SK-N-SH treated with all-trans-retinoic acid at 6 μM for 48 hours (cell line): Measurements from ENCODE around the gene NAA15.

Source experiments
- ATAC-seq: fragments of 200-7000 bp; cut with Tn5 transposase; 3 replicates; pipeline ENCODE4 v1.9.1; 2020; ENCODE audit warnings: mild to moderate bottlenecking, moderate library complexity
- ARNTL ChIP-seq: fragments of 450-650 bp; formaldehyde crosslinking; IDR thresholded peaks from 2 replicates; pipeline ENCODE4 v1.5.0; 2020; ENCODE audit warnings: low read depth, mild to moderate bottlenecking, moderate library complexity, borderline replicate concordance
- BACH2 ChIP-seq: fragments of 250-450 bp; sonication (Bioruptor Pico); IDR thresholded peaks from 2 replicates; pipeline ENCODE4 v1.9.0; 2021; ENCODE audit warnings: mild to moderate bottlenecking, borderline replicate concordance
- GLIS3 ChIP-seq: fragments of 250-450 bp; sonication (Bioruptor Pico); IDR thresholded peaks from 2 replicates; pipeline ENCODE4 v1.5.0; 2020; ENCODE audit warnings: mild to moderate bottlenecking, moderate library complexity
- ISL1 ChIP-seq: fragments of 250-450 bp; sonication (Bioruptor Pico); IDR thresholded peaks from 2 replicates; pipeline ENCODE4 v2.1.2; 2022; ENCODE audit warnings: mild to moderate bottlenecking, moderate library complexity
- OSR1 ChIP-seq: fragments of 250-450 bp; sonication (Bioruptor Pico); IDR thresholded peaks from 2 replicates; pipeline ENCODE4 v1.8.0; 2022; ENCODE audit warnings: moderate library complexity, mild to moderate bottlenecking, inconsistent platforms
- PPARA ChIP-seq: fragments of 250-450 bp; sonication (Bioruptor Pico); IDR thresholded peaks from 2 replicates; pipeline ENCODE4 v1.5.0; 2020; ENCODE audit warnings: mild to moderate bottlenecking, borderline replicate concordance
- RARB ChIP-seq: fragments of 250-450 bp; sonication (Bioruptor Pico); IDR thresholded peaks from 2 replicates; pipeline ENCODE4 v1.8.0; 2021; ENCODE audit warnings: mild to moderate bottlenecking, moderate library complexity
- SNAI2 ChIP-seq: fragments of 250-450 bp; sonication (Bioruptor Pico); IDR thresholded peaks from 2 replicates; pipeline ENCODE4 v1.5.0; 2020; ENCODE audit warnings: mild to moderate bottlenecking, moderate library complexity
- TOX ChIP-seq: fragments of 250-450 bp; sonication (Bioruptor Pico); IDR thresholded peaks from 2 replicates; pipeline ENCODE4 v1.8.0; 2021; ENCODE audit warnings: mild to moderate bottlenecking, moderate library complexity, borderline replicate concordance
- ZC3H10 ChIP-seq: fragments of 250-450 bp; sonication (Bioruptor Pico); IDR thresholded peaks from 2 replicates; pipeline ENCODE4 v1.5.1; 2021; ENCODE audit warnings: mild to moderate bottlenecking, moderate library complexity
- ZFP3 ChIP-seq: fragments of 250-450 bp; sonication (Bioruptor Pico); IDR thresholded peaks from 2 replicates; pipeline ENCODE4 v1.5.0; 2020; ENCODE audit warnings: mild to moderate bottlenecking, moderate library complexity
- ZFP30 ChIP-seq: fragments of 450-650 bp; formaldehyde crosslinking; IDR thresholded peaks from 2 replicates; pipeline ENCODE4 v1.5.0; 2022; ENCODE audit warnings: mild to moderate bottlenecking, moderate library complexity
- ZNF70 ChIP-seq: fragments of 450-650 bp; formaldehyde crosslinking; IDR thresholded peaks from 2 replicates; pipeline ENCODE4 v1.5.0; 2020; ENCODE audit warnings: mild to moderate bottlenecking, moderate library complexity
- ZNF8 ChIP-seq: fragments of 450-650 bp; formaldehyde crosslinking; IDR thresholded peaks from 2 replicates; pipeline ENCODE4 v1.5.0; 2020; ENCODE audit warnings: mild to moderate bottlenecking, moderate library complexity
- TF ChIP-seq, protein P1 (sequence below): fragments of 250-450 bp; sonication (Bioruptor Pico); IDR thresholded peaks from 2 replicates; pipeline ENCODE4 v1.5.1; 2021; ENCODE audit warnings: mild to moderate bottlenecking, moderate library complexity
- TF ChIP-seq, protein P2 (sequence below): fragments of 250-450 bp; sonication (Bioruptor Pico); IDR thresholded peaks from 2 replicates; pipeline ENCODE4 v1.5.1; 2020; ENCODE audit warnings: low read depth, mild to moderate bottlenecking, moderate library complexity
- TF ChIP-seq, protein P3 (sequence below): fragments of 250-450 bp; sonication (Bioruptor Pico); IDR thresholded peaks from 2 replicates; pipeline ENCODE4 v1.8.0; 2021; ENCODE audit warnings: low read depth, mild to moderate bottlenecking, moderate library complexity, borderline replicate concordance
- TF ChIP-seq, protein P4 (sequence below): fragments of 250-450 bp; sonication (Bioruptor Pico); IDR thresholded peaks from 2 replicates; pipeline ENCODE4 v1.5.0; 2020; ENCODE audit warnings: mild to moderate bottlenecking, moderate library complexity

The NAA15 gene

GRCh38 chr4:139266583-139267257, 34.6 kb upstream of the NAA15 start:
- peak; percentile 93 for ATAC-seq
- TF ChIP-seq ISL1 (CRISPR knock-in tag): peak; percentile 73
- TF ChIP-seq, protein P1, sequence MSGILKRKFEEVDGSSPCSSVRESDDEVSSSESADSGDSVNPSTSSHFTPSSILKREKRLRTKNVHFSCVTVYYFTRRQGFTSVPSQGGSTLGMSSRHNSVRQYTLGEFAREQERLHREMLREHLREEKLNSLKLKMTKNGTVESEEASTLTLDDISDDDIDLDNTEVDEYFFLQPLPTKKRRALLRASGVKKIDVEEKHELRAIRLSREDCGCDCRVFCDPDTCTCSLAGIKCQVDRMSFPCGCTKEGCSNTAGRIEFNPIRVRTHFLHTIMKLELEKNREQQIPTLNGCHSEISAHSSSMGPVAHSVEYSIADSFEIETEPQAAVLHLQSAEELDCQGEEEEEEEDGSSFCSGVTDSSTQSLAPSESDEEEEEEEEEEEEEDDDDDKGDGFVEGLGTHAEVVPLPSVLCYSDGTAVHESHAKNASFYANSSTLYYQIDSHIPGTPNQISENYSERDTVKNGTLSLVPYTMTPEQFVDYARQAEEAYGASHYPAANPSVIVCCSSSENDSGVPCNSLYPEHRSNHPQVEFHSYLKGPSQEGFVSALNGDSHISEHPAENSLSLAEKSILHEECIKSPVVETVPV: no peak

DNA sequence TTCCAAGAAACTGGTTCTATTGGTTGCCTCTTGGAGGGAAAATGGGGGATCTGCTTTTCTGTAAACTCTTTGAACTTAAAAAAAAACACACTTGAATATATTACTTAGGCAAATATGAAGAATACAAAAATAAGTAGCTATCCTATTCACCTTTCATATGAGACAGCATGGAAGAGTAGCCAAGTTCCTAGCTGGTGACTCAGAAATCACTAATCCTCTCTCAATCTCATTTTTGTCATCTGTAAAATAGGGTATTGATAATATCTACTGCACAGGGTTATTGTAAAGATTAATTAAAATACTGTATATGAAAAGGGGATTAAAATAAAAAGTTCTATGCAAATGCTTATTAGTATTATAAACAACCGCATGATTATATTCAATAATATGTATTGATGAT, 34.0 kb upstream of the NAA15 start:
- peak; percentile 44 for ATAC-seq
- TF ChIP-seq, protein P2, sequence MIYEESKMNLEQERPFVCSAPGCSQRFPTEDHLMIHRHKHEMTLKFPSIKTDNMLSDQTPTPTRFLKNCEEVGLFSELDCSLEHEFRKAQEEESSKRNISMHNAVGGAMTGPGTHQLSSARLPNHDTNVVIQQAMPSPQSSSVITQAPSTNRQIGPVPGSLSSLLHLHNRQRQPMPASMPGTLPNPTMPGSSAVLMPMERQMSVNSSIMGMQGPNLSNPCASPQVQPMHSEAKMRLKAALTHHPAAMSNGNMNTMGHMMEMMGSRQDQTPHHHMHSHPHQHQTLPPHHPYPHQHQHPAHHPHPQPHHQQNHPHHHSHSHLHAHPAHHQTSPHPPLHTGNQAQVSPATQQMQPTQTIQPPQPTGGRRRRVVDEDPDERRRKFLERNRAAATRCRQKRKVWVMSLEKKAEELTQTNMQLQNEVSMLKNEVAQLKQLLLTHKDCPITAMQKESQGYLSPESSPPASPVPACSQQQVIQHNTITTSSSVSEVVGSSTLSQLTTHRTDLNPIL (CRISPR knock-in tag): no peak
- TF ChIP-seq ISL1 (CRISPR knock-in tag) (0 out of 2 replicates have a peak, but pooled peaks have one; percentile 22), ZFP3 (CRISPR knock-in tag) (no peak), BACH2 (CRISPR knock-in tag) (no peak), RARB (CRISPR knock-in tag) (no peak), OSR1 (CRISPR knock-in tag) (no peak)
- TF ChIP-seq, protein P3, sequence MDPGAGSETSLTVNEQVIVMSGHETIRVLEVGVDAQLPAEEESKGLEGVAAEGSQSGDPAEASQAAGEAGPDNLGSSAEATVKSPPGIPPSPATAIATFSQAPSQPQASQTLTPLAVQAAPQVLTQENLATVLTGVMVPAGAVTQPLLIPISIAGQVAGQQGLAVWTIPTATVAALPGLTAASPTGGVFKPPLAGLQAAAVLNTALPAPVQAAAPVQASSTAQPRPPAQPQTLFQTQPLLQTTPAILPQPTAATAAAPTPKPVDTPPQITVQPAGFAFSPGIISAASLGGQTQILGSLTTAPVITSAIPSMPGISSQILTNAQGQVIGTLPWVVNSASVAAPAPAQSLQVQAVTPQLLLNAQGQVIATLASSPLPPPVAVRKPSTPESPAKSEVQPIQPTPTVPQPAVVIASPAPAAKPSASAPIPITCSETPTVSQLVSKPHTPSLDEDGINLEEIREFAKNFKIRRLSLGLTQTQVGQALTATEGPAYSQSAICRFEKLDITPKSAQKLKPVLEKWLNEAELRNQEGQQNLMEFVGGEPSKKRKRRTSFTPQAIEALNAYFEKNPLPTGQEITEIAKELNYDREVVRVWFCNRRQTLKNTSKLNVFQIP: no peak

GRCh38 chr4:139273835-139274234, 27.5 kb upstream of the NAA15 start:
- ATAC-seq: no peak
- no peak for TF ChIP-seq OSR1 (CRISPR knock-in tag)
- no peak for TF ChIP-seq ZFP30 (CRISPR knock-in tag)
- TF ChIP-seq ARNTL (CRISPR knock-in tag): no peak
- no peak for TF ChIP-seq ZNF70
- TF ChIP-seq, protein P2 (CRISPR knock-in tag): no peak
- no peak for TF ChIP-seq PPARA
- TF ChIP-seq ZFP3 (CRISPR knock-in tag): no peak
- no peak for TF ChIP-seq RARB (CRISPR knock-in tag)
- TF ChIP-seq, protein P4, sequence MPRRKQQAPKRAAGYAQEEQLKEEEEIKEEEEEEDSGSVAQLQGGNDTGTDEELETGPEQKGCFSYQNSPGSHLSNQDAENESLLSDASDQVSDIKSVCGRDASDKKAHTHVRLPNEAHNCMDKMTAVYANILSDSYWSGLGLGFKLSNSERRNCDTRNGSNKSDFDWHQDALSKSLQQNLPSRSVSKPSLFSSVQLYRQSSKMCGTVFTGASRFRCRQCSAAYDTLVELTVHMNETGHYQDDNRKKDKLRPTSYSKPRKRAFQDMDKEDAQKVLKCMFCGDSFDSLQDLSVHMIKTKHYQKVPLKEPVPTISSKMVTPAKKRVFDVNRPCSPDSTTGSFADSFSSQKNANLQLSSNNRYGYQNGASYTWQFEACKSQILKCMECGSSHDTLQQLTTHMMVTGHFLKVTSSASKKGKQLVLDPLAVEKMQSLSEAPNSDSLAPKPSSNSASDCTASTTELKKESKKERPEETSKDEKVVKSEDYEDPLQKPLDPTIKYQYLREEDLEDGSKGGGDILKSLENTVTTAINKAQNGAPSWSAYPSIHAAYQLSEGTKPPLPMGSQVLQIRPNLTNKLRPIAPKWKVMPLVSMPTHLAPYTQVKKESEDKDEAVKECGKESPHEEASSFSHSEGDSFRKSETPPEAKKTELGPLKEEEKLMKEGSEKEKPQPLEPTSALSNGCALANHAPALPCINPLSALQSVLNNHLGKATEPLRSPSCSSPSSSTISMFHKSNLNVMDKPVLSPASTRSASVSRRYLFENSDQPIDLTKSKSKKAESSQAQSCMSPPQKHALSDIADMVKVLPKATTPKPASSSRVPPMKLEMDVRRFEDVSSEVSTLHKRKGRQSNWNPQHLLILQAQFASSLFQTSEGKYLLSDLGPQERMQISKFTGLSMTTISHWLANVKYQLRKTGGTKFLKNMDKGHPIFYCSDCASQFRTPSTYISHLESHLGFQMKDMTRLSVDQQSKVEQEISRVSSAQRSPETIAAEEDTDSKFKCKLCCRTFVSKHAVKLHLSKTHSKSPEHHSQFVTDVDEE (CRISPR knock-in tag): no peak
- TF ChIP-seq TOX (CRISPR knock-in tag): no peak
- no peak for TF ChIP-seq ZNF8 (CRISPR knock-in tag)
- no peak for TF ChIP-seq ISL1 (CRISPR knock-in tag)
- TF ChIP-seq ZC3H10: no peak
- TF ChIP-seq SNAI2 (CRISPR knock-in tag): no peak
- TF ChIP-seq, protein P1: no peak
- no peak for TF ChIP-seq GLIS3 (CRISPR knock-in tag)
